Adipocyte (in vitro differentiated cells): ENCODE data around the gene MTFMT.
"Not testable (repeated sequence)": the region's sequence is repeated elsewhere in the genome, so short reads cannot be mapped to it uniquely, and the experiment has no call there.

Source experiments
- DNase-seq: peaks from one replicate; pipeline ENCODE4 v3.0.0-alpha.2; 2015; ENCODE audit warnings: low read depth
- H3K27me3 ChIP-seq: replicated peaks from 2 replicates; pipeline ENCODE4 v1.7.0; 2013; ENCODE audit warnings: mild to moderate bottlenecking, low read length, moderate library complexity; ENCODE audit not compliant: control insufficient read depth, insufficient read depth
- H3K36me3 ChIP-seq: 2 replicates; pipeline ENCODE4 v1.7.0; 2013; ENCODE audit warnings: low read length, mild to moderate bottlenecking, moderate library complexity; ENCODE audit not compliant: control insufficient read depth, insufficient read depth, severe bottlenecking
- H3K4me1 ChIP-seq: 2 replicates; pipeline ENCODE4 v1.7.0; 2013; ENCODE audit warnings: mild to moderate bottlenecking, low read length, moderate library complexity; ENCODE audit not compliant: control insufficient read depth, insufficient read depth
- H3K4me3 ChIP-seq: 2 replicates; pipeline ENCODE4 v1.7.0; 2013; ENCODE audit warnings: mild to moderate bottlenecking, low read length, moderate library complexity
- H3K9ac ChIP-seq: 2 replicates; pipeline ENCODE4 v1.7.0; 2013; ENCODE audit warnings: mild to moderate bottlenecking, low read length, moderate library complexity
- H3K9me3 ChIP-seq: 2 replicates; pipeline ENCODE4 v1.7.0; 2013; ENCODE audit warnings: mild to moderate bottlenecking, low read length, moderate library complexity; ENCODE audit not compliant: control insufficient read depth

Gene MTFMT

GRCh38 chr15:65033659-65034269, 4.3 kb upstream of the MTFMT start:
- DNase-seq = peak; percentile 72
- H3K27me3 ChIP-seq = no peaks in the 10 kb centered on the region
- H3K4me3 ChIP-seq = no peak overlapping the region
- H3K9ac ChIP-seq = peak overlapping the region; percentile 48
- no peaks in the 10 kb centered on the region for H3K9me3 ChIP-seq
- no peaks in the 10 kb centered on the region for H3K36me3 ChIP-seq
- H3K4me1 ChIP-seq = peaks cover 3% of the 10 kb centered on the region

GRCh38 chr15:65032801-65033537, 3.5 kb upstream of the MTFMT start:
- H3K9me3 ChIP-seq = no peaks in the 10 kb centered on the region
- H3K36me3 ChIP-seq = no peaks in the 10 kb centered on the region
- no peaks in the 10 kb centered on the region for H3K27me3 ChIP-seq
- no peak overlapping the region for H3K9ac ChIP-seq
- H3K4me1 ChIP-seq = peaks cover 8% of the 10 kb centered on the region
- DNase-seq = peak; percentile 74
- no peak overlapping the region for H3K4me3 ChIP-seq

GRCh38 chr15:65029736-65030208, 333 bp upstream of the MTFMT start:
- DNase-seq = no peak
- Histone ChIP-seq H3K27me3 (no peaks in the 10 kb centered on the region), H3K4me3 (peak overlapping the region; percentile 99), H3K9ac (no peak overlapping the region), H3K9me3 (no peaks in the 10 kb centered on the region), H3K36me3 (peaks cover 20% of the 10 kb centered on the region), H3K4me1 (peaks cover 16% of the 10 kb centered on the region)

GRCh38 chr15:65028338-65028737, 1.1 kb downstream of the MTFMT start:
- Histone ChIP-seq H3K9me3 (no peaks in the 10 kb centered on the region), H3K4me1 (peaks cover 14% of the 10 kb centered on the region), H3K9ac (peak overlapping the region; percentile 94), H3K36me3 (peaks cover 34% of the 10 kb centered on the region), H3K4me3 (peak overlapping the region; percentile 99), H3K27me3 (no peaks in the 10 kb centered on the region)
- DNase-seq = no peak

- Histone ChIP-seq H3K9ac (peak overlapping the region; percentile 94), H3K4me1 (peaks cover 14% of the 10 kb centered on the region), H3K9me3 (no peaks in the 10 kb centered on the region), H3K36me3 (peaks cover 35% of the 10 kb centered on the region), H3K4me3 (peak overlapping the region; percentile 99), H3K27me3 (no peaks in the 10 kb centered on the region)
- no peak for DNase-seq
These were observed 1.8 kb downstream of the MTFMT start for GRCh38 chr15:65027593-65027992.

- Histone ChIP-seq H3K9me3 (no peaks in the 10 kb centered on the region), H3K4me1 (peaks cover 14% of the 10 kb centered on the region), H3K27me3 (no peaks in the 10 kb centered on the region), H3K9ac (no peak overlapping the region), H3K36me3 (peaks cover 35% of the 10 kb centered on the region), H3K4me3 (no peak overlapping the region)
- DNase-seq = no peak
These were observed 2.7 kb downstream of the MTFMT start for GRCh38 chr15:65026756-65027155.

- H3K9me3 ChIP-seq = no peaks in the 10 kb centered on the region
- H3K27me3 ChIP-seq = no peaks in the 10 kb centered on the region
- no peak overlapping the region for H3K4me3 ChIP-seq
- no peak overlapping the region for H3K9ac ChIP-seq
- no peak for DNase-seq
- peaks cover 77% of the 10 kb centered on the region for H3K36me3 ChIP-seq
- H3K4me1 ChIP-seq = no peaks in the 10 kb centered on the region
These were observed 8.0 kb downstream of the MTFMT start for GRCh38 chr15:65021488-65021887.

GRCh38 chr15:65020419-65020818, 9.0 kb downstream of the MTFMT start:
- Histone ChIP-seq H3K9me3 (no peaks in the 10 kb centered on the region), H3K36me3 (peaks cover 77% of the 10 kb centered on the region)
- DNase-seq = no peak

GRCh38 chr15:65011198-65011597, 18.2 kb downstream of the MTFMT start:
- H3K4me3 ChIP-seq, H3K9ac ChIP-seq, DNase-seq, H3K4me1 ChIP-seq, H3K27me3 ChIP-seq: not testable (repeated sequence)
- Histone ChIP-seq H3K36me3 (peaks cover 52% of the 10 kb centered on the region), H3K9me3 (peaks cover 10% of the 10 kb centered on the region)

More at GRCh38 chr15:65020419-65020818, 9.0 kb downstream of the MTFMT start:
- H3K27me3 ChIP-seq = no peaks in the 10 kb centered on the region
- H3K9ac ChIP-seq = no peak overlapping the region
- no peaks in the 10 kb centered on the region for H3K4me1 ChIP-seq
- H3K4me3 ChIP-seq = no peak overlapping the region

- Histone ChIP-seq H3K4me3 (no peak overlapping the region), H3K9me3 (peaks cover 9% of the 10 kb centered on the region), H3K36me3 (peaks cover 39% of the 10 kb centered on the region), H3K4me1 (peaks cover 6% of the 10 kb centered on the region), H3K9ac (no peak overlapping the region), H3K27me3 (no peaks in the 10 kb centered on the region)
- DNase-seq = no peak
These were observed 20.5 kb downstream of the MTFMT start for GRCh38 chr15:65008983-65009382.

- H3K36me3 ChIP-seq = peaks cover 35% of the 10 kb centered on the region
- H3K9me3 ChIP-seq = no peaks in the 10 kb centered on the region
- no peak overlapping the region for H3K9ac ChIP-seq
- no peak overlapping the region for H3K4me3 ChIP-seq
- H3K27me3 ChIP-seq = no peaks in the 10 kb centered on the region
- peaks cover 6% of the 10 kb centered on the region for H3K4me1 ChIP-seq
- no peak for DNase-seq
These were observed 22.6 kb downstream of the MTFMT start for GRCh38 chr15:65006876-65007275.
